GM23338 (cell line): ENCODE data around the gene ALDH5A1.

Experiments
- CREB1 ChIP-seq: fragments of 250-450 bp; sonication (Bioruptor Pico); IDR thresholded peaks from 2 replicates; pipeline ENCODE4 v1.5.0; 2020; ENCODE audit warnings: low read depth, mild to moderate bottlenecking, moderate library complexity
- CTCF ChIP-seq, 2 experiments: fragments of 200-600 bp in 1 of 2; sonication (generic) in 1 of 2; conservative IDR thresholded peaks; 2 replicates each; pipeline versions ENCODE4 v1.5.1 to v1.6.1; 2016 to 2017; ENCODE audit warnings: antibody characterized with exemption in 2 of 2, low read depth in 2 of 2, mild to moderate bottlenecking in 2 of 2, moderate library complexity in 1 of 2
- ETS1 ChIP-seq: IDR thresholded peaks from 2 replicates; pipeline ENCODE4 v1.6.1; 2016; ENCODE audit warnings: antibody characterized with exemption
- EZH2 ChIP-seq: fragments of 200-600 bp; sonication (generic); IDR thresholded peaks from one replicate; pipeline ENCODE4 v1.8.0; 2017; ENCODE audit warnings: antibody characterized with exemption, mild to moderate bottlenecking, low read depth; ENCODE audit not compliant: unreplicated experiment
- EZH2phosphoT487 ChIP-seq: fragments of 200-600 bp; sonication (generic); IDR thresholded peaks from one replicate; pipeline ENCODE4 v1.8.1; 2018; ENCODE audit warnings: antibody characterized with exemption; ENCODE audit not compliant: unreplicated experiment
- JUNB ChIP-seq: IDR thresholded peaks from one replicate; pipeline ENCODE4 v1.6.1; 2016; ENCODE audit warnings: antibody characterized with exemption; ENCODE audit not compliant: unreplicated experiment
- POLR2AphosphoS5 ChIP-seq: IDR thresholded peaks from 2 replicates; pipeline ENCODE4 v1.6.1; 2016; ENCODE audit warnings: antibody characterized with exemption, low read depth
- REST ChIP-seq: IDR thresholded peaks from one replicate; pipeline ENCODE4 v1.6.1; 2018; ENCODE audit warnings: antibody characterized with exemption; ENCODE audit not compliant: unreplicated experiment
- STAT1 ChIP-seq: IDR thresholded peaks from one replicate; pipeline ENCODE4 v1.6.1; 2016; ENCODE audit warnings: antibody characterized with exemption; ENCODE audit not compliant: unreplicated experiment

GRCh38 chr6:24446670-24447069, 48.1 kb upstream of the ALDH5A1 start:
- TF ChIP-seq CTCF (conservative IDR thresholded peaks at IDR 0.05; ENCODE audit: low read depth in 2 of 2) (no peak), EZH2 (no peak), CREB1 (no peak), JUNB (no peak), POLR2AphosphoS5 (no peak), REST (no peak), ETS1 (no peak), EZH2phosphoT487 (no peak), STAT1 (no peak)
